PFSK-1 (cell line): Measurements from ENCODE around the gene MAPK13.

Source experiments
- FOXP2 ChIP-seq: optimal IDR thresholded peaks from 2 replicates; pipeline ENCODE3; 2011; ENCODE audit warnings: borderline replicate concordance, control low read depth, inconsistent platforms; ENCODE audit not compliant: insufficient read depth; ENCODE audit errors: extremely low read length, extremely low read depth
- POLR2AphosphoS5 ChIP-seq: IDR thresholded peaks from 2 replicates; pipeline ENCODE4 v1.6.1; 2012; ENCODE audit warnings: low read depth, mild to moderate bottlenecking, control low read depth, low read length, moderate library complexity
- SIN3A ChIP-seq: IDR thresholded peaks from 2 replicates; pipeline ENCODE4 v1.6.1; 2012; ENCODE audit warnings: mild to moderate bottlenecking, low read length, moderate library complexity, borderline replicate concordance; ENCODE audit not compliant: insufficient read depth
- TAF1 ChIP-seq: IDR thresholded peaks from 2 replicates; pipeline ENCODE4 v1.6.1; 2012; ENCODE audit warnings: low read length, control low read depth, borderline replicate concordance; ENCODE audit not compliant: insufficient read depth
- TF ChIP-seq, protein P1 (sequence below), 2 experiments: IDR thresholded peaks; 2 replicates each; pipeline versions ENCODE4 v1.6.1 to v1.8.0; 2011 to 2012; ENCODE audit warnings: low read depth in 2 of 2, low read length in 2 of 2, control low read depth in 1 of 2, inconsistent platforms in 1 of 2, mild to moderate bottlenecking in 1 of 2, moderate library complexity in 1 of 2; ENCODE audit not compliant: insufficient read depth in 1 of 2

MAPK13 gene

DNA sequence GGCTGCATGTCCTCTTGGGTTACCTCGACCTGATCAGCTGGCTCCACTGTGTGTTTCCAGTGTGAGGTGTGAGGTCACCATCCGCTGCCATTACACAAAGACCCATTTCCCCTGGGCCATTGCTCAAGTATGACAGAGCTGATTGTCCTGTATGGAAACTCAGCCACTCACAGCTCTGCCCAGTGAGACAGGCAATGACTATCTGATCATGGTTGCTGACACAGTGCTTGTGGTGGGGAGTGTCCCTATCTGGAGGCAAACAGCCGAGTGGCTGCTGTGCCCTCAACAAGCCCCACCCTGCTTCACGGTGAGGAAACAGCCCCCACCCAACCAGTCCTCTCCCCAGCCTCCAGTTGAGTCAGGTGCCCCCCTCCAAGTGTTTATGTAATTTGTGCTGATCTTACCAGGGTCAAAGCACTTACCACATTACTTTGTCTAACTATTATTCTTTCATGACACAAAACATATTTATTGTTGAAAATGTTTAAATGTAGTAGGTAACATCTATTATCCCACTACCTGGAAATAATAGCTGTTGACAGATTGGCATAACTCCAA lies 11.7 kb upstream of the MAPK13 start:
- TF ChIP-seq, protein P1, sequence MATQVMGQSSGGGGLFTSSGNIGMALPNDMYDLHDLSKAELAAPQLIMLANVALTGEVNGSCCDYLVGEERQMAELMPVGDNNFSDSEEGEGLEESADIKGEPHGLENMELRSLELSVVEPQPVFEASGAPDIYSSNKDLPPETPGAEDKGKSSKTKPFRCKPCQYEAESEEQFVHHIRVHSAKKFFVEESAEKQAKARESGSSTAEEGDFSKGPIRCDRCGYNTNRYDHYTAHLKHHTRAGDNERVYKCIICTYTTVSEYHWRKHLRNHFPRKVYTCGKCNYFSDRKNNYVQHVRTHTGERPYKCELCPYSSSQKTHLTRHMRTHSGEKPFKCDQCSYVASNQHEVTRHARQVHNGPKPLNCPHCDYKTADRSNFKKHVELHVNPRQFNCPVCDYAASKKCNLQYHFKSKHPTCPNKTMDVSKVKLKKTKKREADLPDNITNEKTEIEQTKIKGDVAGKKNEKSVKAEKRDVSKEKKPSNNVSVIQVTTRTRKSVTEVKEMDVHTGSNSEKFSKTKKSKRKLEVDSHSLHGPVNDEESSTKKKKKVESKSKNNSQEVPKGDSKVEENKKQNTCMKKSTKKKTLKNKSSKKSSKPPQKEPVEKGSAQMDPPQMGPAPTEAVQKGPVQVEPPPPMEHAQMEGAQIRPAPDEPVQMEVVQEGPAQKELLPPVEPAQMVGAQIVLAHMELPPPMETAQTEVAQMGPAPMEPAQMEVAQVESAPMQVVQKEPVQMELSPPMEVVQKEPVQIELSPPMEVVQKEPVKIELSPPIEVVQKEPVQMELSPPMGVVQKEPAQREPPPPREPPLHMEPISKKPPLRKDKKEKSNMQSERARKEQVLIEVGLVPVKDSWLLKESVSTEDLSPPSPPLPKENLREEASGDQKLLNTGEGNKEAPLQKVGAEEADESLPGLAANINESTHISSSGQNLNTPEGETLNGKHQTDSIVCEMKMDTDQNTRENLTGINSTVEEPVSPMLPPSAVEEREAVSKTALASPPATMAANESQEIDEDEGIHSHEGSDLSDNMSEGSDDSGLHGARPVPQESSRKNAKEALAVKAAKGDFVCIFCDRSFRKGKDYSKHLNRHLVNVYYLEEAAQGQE (IDR thresholded peaks at IDR 0.05; ENCODE audit: insufficient read depth in 1 of 2, low read depth in 2 of 2, low read length in 2 of 2), result no peak
- no peak for TF ChIP-seq SIN3A
- no peak for TF ChIP-seq POLR2AphosphoS5
- TF ChIP-seq FOXP2, result no peak
- no peak for TF ChIP-seq TAF1

- TF ChIP-seq TAF1 (no peak), SIN3A (no peak), POLR2AphosphoS5 (no peak), FOXP2 (no peak)
- TF ChIP-seq, protein P1 (IDR thresholded peaks at IDR 0.05; ENCODE audit: insufficient read depth in 1 of 2, low read depth in 2 of 2, low read length in 2 of 2), result no peak
These were observed 11.1 kb upstream of the MAPK13 start for GRCh38 chr6:36119209-36119608.

DNA sequence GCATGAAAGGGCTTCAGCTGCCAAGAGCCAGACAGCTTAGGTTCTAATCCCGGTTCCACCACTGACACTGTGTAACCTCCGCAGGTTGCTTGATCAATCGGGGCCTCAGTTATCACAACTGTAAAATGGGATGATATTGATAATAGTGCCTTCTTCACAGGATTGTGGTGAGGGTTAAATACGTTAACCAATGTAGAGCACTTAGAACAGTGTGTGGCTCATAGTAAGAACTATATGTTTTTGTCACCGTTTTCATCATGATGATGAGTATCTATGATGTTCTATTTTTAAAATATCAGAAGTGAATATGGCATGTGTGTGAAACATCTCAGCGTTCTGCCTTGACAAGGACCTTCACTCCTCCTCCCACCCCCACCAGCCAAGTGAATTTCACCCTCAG lies 10.3 kb upstream of the MAPK13 start:
- TF ChIP-seq, protein P1 (IDR thresholded peaks at IDR 0.05; ENCODE audit: insufficient read depth in 1 of 2, low read depth in 2 of 2, low read length in 2 of 2), result no peak
- no peak for TF ChIP-seq POLR2AphosphoS5

DNA sequence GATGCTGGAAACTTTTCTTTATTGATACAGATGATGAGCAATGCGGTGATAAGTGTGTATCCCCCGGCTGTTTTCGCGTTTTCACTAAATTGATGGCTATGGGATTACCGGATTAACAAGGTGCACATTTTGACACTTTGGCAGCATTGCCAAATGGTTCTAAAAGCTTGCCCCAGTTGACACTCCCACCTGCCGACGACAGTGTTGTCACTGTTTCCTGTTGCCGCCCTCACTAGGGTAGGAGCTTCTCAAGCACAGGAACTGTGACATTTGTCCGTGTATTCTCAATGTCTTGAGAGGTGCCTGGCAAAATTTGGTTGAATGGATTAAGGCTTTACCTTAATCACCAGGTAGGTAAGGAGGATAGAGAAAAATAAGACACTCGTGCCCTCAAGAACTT lies 9.8 kb upstream of the MAPK13 start:
- TF ChIP-seq, protein P1 (IDR thresholded peaks at IDR 0.05; ENCODE audit: insufficient read depth in 1 of 2, low read depth in 2 of 2, low read length in 2 of 2), result no peak
- TF ChIP-seq POLR2AphosphoS5 (no peak), TAF1 (no peak), FOXP2 (no peak), SIN3A (no peak)

DNA sequence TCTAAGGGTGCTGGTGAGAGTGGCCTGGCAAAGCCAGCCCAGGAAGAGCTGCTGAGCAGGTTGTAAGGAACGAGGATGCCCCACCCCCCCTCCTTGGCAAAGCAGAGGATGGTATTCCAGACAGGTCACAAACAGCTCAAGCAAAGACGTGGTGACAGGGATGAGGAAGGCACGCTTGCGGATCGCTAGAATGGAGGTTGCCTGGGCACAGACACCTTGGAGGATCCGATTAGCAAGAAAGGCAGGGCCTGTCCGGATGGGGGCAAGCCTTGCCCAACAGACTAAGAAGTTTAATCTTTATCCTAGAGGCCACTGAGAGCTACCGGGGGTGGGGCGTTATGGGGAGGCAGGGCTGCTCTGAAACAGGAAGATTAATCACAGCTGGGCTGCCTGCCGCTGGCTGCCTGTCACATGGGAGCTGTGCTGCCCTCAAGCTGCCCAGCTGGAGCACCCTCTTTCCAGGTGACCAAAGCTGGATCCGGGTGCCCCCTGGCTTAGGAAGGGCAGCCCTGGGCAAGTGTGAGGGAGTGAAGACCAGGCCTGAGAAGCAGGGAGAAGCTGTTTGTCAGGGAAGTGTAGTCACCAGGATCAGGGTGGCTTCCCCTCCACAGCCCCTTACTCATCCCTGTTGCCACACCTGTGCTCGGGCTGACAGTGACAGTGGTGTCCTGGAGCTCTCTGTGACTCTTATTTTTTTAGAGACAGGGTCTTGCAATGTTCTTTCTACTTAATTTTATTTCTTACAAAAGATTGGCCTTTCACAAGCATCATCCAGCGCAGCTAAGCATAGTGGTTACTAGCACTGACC lies 9.1 kb upstream of the MAPK13 start:
- TF ChIP-seq TAF1, result no peak
- TF ChIP-seq SIN3A, result no peak
- no peak for TF ChIP-seq POLR2AphosphoS5
- TF ChIP-seq FOXP2, result no peak
- TF ChIP-seq, protein P1 (IDR thresholded peaks at IDR 0.05; ENCODE audit: insufficient read depth in 1 of 2, low read depth in 2 of 2, low read length in 2 of 2), result no peak
